Measurements from ENCODE around the gene CYP1B1.

The CYP1B1 gene

DNA sequence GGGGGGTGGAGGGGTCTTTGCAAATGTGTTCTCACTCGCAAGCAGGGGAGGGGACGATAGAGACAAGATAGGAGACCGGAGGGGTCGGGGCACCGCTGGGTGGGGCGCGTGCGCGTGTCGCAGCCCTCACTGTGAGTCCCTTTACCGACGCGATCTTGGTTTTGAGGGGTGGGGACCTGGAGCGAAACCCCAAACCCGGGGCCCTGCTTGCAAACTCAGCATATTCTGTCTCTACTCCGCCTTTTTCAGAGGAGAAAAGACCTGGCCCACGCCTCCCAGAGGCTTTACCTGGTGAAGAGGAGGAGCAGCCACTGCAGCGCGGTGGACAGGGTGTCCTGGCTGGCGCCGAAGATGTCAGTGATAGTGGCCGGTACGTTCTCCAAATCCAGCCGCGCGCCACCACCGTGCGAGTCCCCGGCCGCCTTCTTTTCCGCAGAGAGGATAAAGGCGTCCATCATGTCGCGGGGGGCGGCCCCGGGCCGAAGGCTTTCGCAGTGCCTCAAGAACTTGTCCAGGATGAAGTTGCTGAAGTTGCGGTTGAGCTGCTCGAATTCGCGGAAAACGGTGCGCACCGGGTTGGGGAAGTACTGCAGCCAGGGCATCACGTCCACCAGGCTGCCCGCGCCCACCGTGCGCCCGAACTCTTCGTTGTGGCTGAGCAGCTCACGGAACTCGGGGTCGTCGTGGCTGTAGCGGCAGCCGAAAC is 1.7 kb downstream of the CYP1B1 start:
- POLR2A ChIA-PET: no interaction called here
- peak overlapping the region; percentile 50 for H3K4me3 ChIP-seq (ENCODE audit: low read depth, low read length)
- TF ChIP-seq, protein P1, sequence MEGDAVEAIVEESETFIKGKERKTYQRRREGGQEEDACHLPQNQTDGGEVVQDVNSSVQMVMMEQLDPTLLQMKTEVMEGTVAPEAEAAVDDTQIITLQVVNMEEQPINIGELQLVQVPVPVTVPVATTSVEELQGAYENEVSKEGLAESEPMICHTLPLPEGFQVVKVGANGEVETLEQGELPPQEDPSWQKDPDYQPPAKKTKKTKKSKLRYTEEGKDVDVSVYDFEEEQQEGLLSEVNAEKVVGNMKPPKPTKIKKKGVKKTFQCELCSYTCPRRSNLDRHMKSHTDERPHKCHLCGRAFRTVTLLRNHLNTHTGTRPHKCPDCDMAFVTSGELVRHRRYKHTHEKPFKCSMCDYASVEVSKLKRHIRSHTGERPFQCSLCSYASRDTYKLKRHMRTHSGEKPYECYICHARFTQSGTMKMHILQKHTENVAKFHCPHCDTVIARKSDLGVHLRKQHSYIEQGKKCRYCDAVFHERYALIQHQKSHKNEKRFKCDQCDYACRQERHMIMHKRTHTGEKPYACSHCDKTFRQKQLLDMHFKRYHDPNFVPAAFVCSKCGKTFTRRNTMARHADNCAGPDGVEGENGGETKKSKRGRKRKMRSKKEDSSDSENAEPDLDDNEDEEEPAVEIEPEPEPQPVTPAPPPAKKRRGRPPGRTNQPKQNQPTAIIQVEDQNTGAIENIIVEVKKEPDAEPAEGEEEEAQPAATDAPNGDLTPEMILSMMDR (IDR thresholded peaks at IDR 0.05; ENCODE audit: insufficient read depth, low read length, missing control alignments): no peak
- CTCF ChIA-PET: no interaction called here
- DNase-seq (ENCODE audit: low read depth, low spot score): no peak

- TF ChIP-seq, protein P1 (IDR thresholded peaks at IDR 0.05; ENCODE audit: insufficient read depth, low read length, missing control alignments): no peak
- CTCF ChIA-PET: no interaction called here
- no peak overlapping the region for H3K4me3 ChIP-seq (ENCODE audit: low read depth, low read length)
- POLR2A ChIA-PET: no interaction called here
- no peak for DNase-seq (ENCODE audit: low read depth, low spot score)
These were observed 2.5 kb downstream of the CYP1B1 start for GRCh38 chr2:38073211-38074057.

DNA sequence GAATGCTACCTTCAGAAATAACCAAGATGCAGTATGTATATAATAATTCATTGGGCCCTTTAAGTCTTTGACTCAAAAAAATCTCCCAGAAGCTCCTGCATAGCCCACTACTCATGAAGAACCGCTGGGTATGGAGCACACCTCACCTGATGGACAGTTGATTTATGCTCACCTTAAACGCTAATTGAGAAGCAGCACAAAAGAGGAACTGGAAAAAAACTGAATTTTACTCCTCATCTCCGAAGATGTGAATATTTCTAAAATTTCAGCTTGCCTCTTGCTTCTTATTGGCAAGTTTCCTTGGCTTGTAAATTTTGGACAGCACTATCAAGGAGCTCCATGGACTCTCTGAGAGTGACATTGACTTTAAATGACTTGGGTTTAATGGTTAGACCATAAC is 5.5 kb downstream of the CYP1B1 start:
- no peak overlapping the region for H3K4me3 ChIP-seq (ENCODE audit: low read depth, low read length)
- no peak for DNase-seq (ENCODE audit: low read depth, low spot score)
- TF ChIP-seq, protein P1 (IDR thresholded peaks at IDR 0.05; ENCODE audit: insufficient read depth, low read length, missing control alignments): no peak
- CTCF ChIA-PET: interaction anchor here (1.1 to 1.3 kb wide), 2 partner anchors 11 to 45 kb away, joined by 3 to 4 read pairs; no protein-coding TSS in a partner anchor
- POLR2A ChIA-PET: no interaction called here

DNA sequence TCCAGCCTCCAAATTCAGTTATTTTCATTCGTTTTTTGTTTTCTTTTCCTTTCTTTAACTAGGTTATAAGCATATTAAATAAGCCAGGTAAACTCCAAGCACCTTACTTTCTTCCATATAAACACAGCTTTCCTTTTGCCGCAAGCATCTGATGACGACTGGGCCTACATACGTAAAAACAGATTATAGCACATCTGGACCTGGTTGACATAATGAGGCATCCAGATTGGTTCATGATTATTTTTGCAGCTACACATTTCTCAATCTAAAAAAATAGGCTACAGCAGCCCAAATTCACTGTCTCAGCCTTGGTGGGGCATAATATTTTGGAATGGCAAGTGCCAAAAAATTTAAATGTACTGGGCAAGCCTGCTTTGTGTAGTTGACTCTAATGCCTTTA is 7.7 kb downstream of the CYP1B1 start:
- DNase-seq (ENCODE audit: low read depth, low spot score): no peak
- no peak overlapping the region for H3K4me3 ChIP-seq (ENCODE audit: low read depth, low read length)
- TF ChIP-seq, protein P1 (IDR thresholded peaks at IDR 0.05; ENCODE audit: insufficient read depth, low read length, missing control alignments): no peak
- CTCF ChIA-PET: interaction anchor here (0.9 to 1.0 kb wide), 2 partner anchors 27 to 206 kb away, joined by 3 to 4 read pairs; no protein-coding TSS in a partner anchor
- POLR2A ChIA-PET: no interaction called here

GRCh38 chr2:38066421-38067115 is 9.4 kb downstream of the CYP1B1 start:
- TF ChIP-seq, protein P1 (IDR thresholded peaks at IDR 0.05; ENCODE audit: insufficient read depth, low read length, missing control alignments): no peak
- no peak for DNase-seq (ENCODE audit: low read depth, low spot score)
- ChIA-PET CTCF (no interaction called here), POLR2A (no interaction called here)
- no peak overlapping the region for H3K4me3 ChIP-seq (ENCODE audit: low read depth, low read length)
